OCI-LY3 (cell line): ENCODE measurements around the gene ZFP69B.

Experiments used
- H2AFZ ChIP-seq: fragments of 200-600, 300-600 bp; shearing (Covaris generic); 2 replicates; pipeline ENCODE4 v1.6.0; 2014; ENCODE audit warnings: antibody characterized with exemption, low read depth, low read length
- H3K27ac ChIP-seq: fragments of 200-600, 300-600 bp; sonication (generic); 2 replicates; pipeline ENCODE4 v1.5.1; 2014; ENCODE audit warnings: mild to moderate bottlenecking, low read length, moderate library complexity, mixed read lengths
- H3K27me3 ChIP-seq: fragments of 200-600, 300-600 bp; sonication (generic); 2 replicates; pipeline ENCODE4 v1.6.1; 2014; ENCODE audit warnings: low read depth, low read length, mixed read lengths
- H3K36me3 ChIP-seq: fragments of 200-600, 300-600 bp; sonication (generic); replicated peaks from 2 replicates; pipeline ENCODE3; 2014; ENCODE audit warnings: low read depth, low read length, mixed read lengths
- H3K4me1 ChIP-seq: fragments of 300-600, 200-600 bp; sonication (generic); 2 replicates; pipeline ENCODE4 v1.6.1; 2014; ENCODE audit warnings: low read length, mixed read lengths
- H3K4me2 ChIP-seq: fragments of 200-600, 300-600 bp; sonication (generic); 2 replicates; pipeline ENCODE4 v1.6.1; 2014; ENCODE audit warnings: low read length, mixed read lengths
- H3K4me3 ChIP-seq: fragments of 300-600, 200-600 bp; sonication (generic); 2 replicates; pipeline ENCODE4 v1.5.1; 2014; ENCODE audit warnings: antibody characterized with exemption, mild to moderate bottlenecking, low read length, moderate library complexity
- H3K79me2 ChIP-seq: fragments of 300-600, 200-600 bp; shearing (Covaris generic); 2 replicates; pipeline ENCODE4 v1.6.1; 2014; ENCODE audit warnings: mild to moderate bottlenecking, low read length, mixed read lengths
- H3K9ac ChIP-seq: fragments of 300-600, 200-600 bp; shearing (Covaris generic); 2 replicates; pipeline ENCODE4 v1.6.0; 2014; ENCODE audit warnings: mild to moderate bottlenecking, low read length, moderate library complexity
- H3K9me3 ChIP-seq: fragments of 200-600, 300-600 bp; shearing (Covaris generic); 2 replicates; pipeline ENCODE4 v1.6.1; 2014; ENCODE audit warnings: low read length, mixed read lengths; ENCODE audit not compliant: insufficient read depth
- H4K20me1 ChIP-seq: fragments of 200-600, 300-600 bp; sonication (generic); 2 replicates; pipeline ENCODE4 v1.6.1; 2016; ENCODE audit warnings: low read length, mixed read lengths; ENCODE audit not compliant: insufficient read depth
- EZH2phosphoT487 ChIP-seq: fragments of 200-600 bp; shearing (Covaris generic); IDR thresholded peaks from 2 replicates; pipeline ENCODE4 v1.6.1; 2018; ENCODE audit warnings: antibody characterized with exemption, mixed run types, low read depth
- TF ChIP-seq, protein P1 (sequence below): fragments of 200-600, 300-600 bp; sonication (generic); IDR thresholded peaks from 2 replicates; pipeline ENCODE4 v1.5.1; 2014; ENCODE audit warnings: antibody characterized with exemption, low read length, low read depth

Gene ZFP69B

GRCh38 chr1:40508375-40509341 is 58.4 kb downstream of the ZFP69B start, which contains the start of gene EXO5:
Gene EXO5 (plus strand): TSS chr1:40508767. CDS start chr1:40514545, 5,778 bp downstream.
- Histone ChIP-seq H3K4me3 (no peak within 1 kb of the TSS), H3K79me2 (no peaks in the 10 kb centered on the region), H3K4me2 (no peak within 1 kb of the TSS), H3K27me3 (no peaks in the 10 kb centered on the region), H3K36me3 (no peaks in the 10 kb centered on the region), H3K27ac (no peak within 1 kb of the TSS), H3K9me3 (no peaks in the 10 kb centered on the region), H2AFZ (no peak within 1 kb of the TSS), H3K9ac (no peak within 1 kb of the TSS), H3K4me1 (no peaks in the 10 kb centered on the region), H4K20me1 (no peaks in the 10 kb centered on the region)
- TF ChIP-seq, protein P1, sequence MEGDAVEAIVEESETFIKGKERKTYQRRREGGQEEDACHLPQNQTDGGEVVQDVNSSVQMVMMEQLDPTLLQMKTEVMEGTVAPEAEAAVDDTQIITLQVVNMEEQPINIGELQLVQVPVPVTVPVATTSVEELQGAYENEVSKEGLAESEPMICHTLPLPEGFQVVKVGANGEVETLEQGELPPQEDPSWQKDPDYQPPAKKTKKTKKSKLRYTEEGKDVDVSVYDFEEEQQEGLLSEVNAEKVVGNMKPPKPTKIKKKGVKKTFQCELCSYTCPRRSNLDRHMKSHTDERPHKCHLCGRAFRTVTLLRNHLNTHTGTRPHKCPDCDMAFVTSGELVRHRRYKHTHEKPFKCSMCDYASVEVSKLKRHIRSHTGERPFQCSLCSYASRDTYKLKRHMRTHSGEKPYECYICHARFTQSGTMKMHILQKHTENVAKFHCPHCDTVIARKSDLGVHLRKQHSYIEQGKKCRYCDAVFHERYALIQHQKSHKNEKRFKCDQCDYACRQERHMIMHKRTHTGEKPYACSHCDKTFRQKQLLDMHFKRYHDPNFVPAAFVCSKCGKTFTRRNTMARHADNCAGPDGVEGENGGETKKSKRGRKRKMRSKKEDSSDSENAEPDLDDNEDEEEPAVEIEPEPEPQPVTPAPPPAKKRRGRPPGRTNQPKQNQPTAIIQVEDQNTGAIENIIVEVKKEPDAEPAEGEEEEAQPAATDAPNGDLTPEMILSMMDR, result no peak
- no peak for TF ChIP-seq EZH2phosphoT487
